PC-3 (cell line): Measurements from ENCODE around the gene ETV6. TPM values are rescaled to one million over a fixed set of nuclear protein-coding genes. Genes with fewer than 3 reads are reported as not detected.

ENCODE experiments used
- ATAC-seq: fragments of 200-7000 bp; cut with Tn5 transposase; 2 replicates; pipeline ENCODE4 v1.9.1; 2020; ENCODE audit warnings: mild to moderate bottlenecking, moderate library complexity
- BruUV-seq: library from RNA; stranded (reverse); fragments of 400-500 nt; replicated peaks from 2 replicates; lab custom pipeline; 2021; lab: Mats Ljungman, UMichigan
- CTCF ChIA-PET: fragments of 300-600 bp; sonication (Branson Sonifier 250); formaldehyde crosslinking; loops from one replicate; lab custom pipeline; 2022; ENCODE audit warnings: antibody characterized with exemption; lab: Charles Lee
- POLR2A ChIA-PET: fragments of 300-600 bp; sonication (Branson Sonifier 250); formaldehyde crosslinking; loops from one replicate; lab custom pipeline; 2022; ENCODE audit warnings: antibody characterized with exemption; ENCODE audit not compliant: unreplicated experiment; lab: Charles Lee
- DNase-seq: peaks from one replicate; pipeline ENCODE4 v3.0.0-alpha.2; 2015
- H2AFZ ChIP-seq: fragments of 300-600 bp; sonication (generic); 2 replicates; pipeline ENCODE4 v1.6.0; 2016; ENCODE audit warnings: antibody characterized with exemption, low read length
- H3F3A ChIP-seq: fragments of 300-600 bp; sonication (generic); one replicate; pipeline ENCODE4 v1.6.0; 2017; ENCODE audit warnings: antibody characterized with exemption, low read length, control low read depth, mild to moderate bottlenecking; ENCODE audit not compliant: unreplicated experiment
- H3K27ac ChIP-seq: fragments of 300-600 bp; sonication (generic); 2 replicates; pipeline ENCODE4 v1.5.1; 2016; ENCODE audit warnings: mild to moderate bottlenecking, low read length
- H3K27me3 ChIP-seq: fragments of 300-600 bp; sonication (generic); 2 replicates; pipeline ENCODE4 v1.6.1; 2016; ENCODE audit warnings: low read length, mixed read lengths
- H3K36me3 ChIP-seq: fragments of 300-600 bp; sonication (generic); 2 replicates; pipeline ENCODE4 v1.6.1; 2016; ENCODE audit warnings: low read depth, mixed run types, low read length, mixed read lengths
- H3K4me1 ChIP-seq: fragments of 300-600 bp; sonication (generic); 2 replicates; pipeline ENCODE4 v1.5.1; 2016; ENCODE audit warnings: low read length; ENCODE audit not compliant: insufficient read depth
- H3K4me2 ChIP-seq: fragments of 300-600 bp; sonication (generic); 2 replicates; pipeline ENCODE4 v1.6.0; 2016; ENCODE audit warnings: low read length
- H3K4me3 ChIP-seq: fragments of 300-600 bp; sonication (generic); 2 replicates; pipeline ENCODE4 v1.5.1; 2016; ENCODE audit warnings: mild to moderate bottlenecking, low read length, mixed read lengths
- H3K79me2 ChIP-seq: fragments of 300-600 bp; sonication (generic); 2 replicates; pipeline ENCODE4 v1.6.1; 2017; ENCODE audit warnings: low read length, mixed read lengths
- H3K9ac ChIP-seq: fragments of 300-600 bp; sonication (generic); 2 replicates; pipeline ENCODE4 v1.6.0; 2016; ENCODE audit warnings: mild to moderate bottlenecking, low read length
- H3K9me2 ChIP-seq: fragments of 300-600 bp; sonication (generic); replicated peaks from 2 replicates; pipeline ENCODE4 v1.6.1; 2016; ENCODE audit warnings: mixed run types, low read length, mixed read lengths
- H3K9me3 ChIP-seq: fragments of 300-600 bp; sonication (generic); 2 replicates; pipeline ENCODE4 v1.6.1; 2016; ENCODE audit warnings: low read length, mixed read lengths
- H4K20me1 ChIP-seq: fragments of 300-600 bp; sonication (generic); 2 replicates; pipeline ENCODE4 v1.6.1; 2016; ENCODE audit warnings: low read length, mixed read lengths
- CTCF ChIP-seq: fragments of 300-600 bp; sonication (generic); conservative IDR thresholded peaks from 2 replicates; pipeline ENCODE4 v1.5.1; 2017; ENCODE audit warnings: antibody characterized with exemption, low read depth, mild to moderate bottlenecking, low read length
- EZH2 ChIP-seq: fragments of 300-600 bp; sonication (generic); IDR thresholded peaks from one replicate; pipeline ENCODE4 v1.6.1; 2017; ENCODE audit warnings: antibody characterized with exemption, mild to moderate bottlenecking, low read length; ENCODE audit not compliant: unreplicated experiment
- EZH2phosphoT487 ChIP-seq: fragments of 300-600 bp; sonication (generic); IDR thresholded peaks from 2 replicates; pipeline ENCODE4 v1.6.1; 2018; ENCODE audit warnings: mild to moderate bottlenecking, antibody characterized with exemption, low read length, borderline replicate concordance
- intact Hi-C: fragments of 100-400 bp; cut with micrococcal nuclease; formaldehyde crosslinking; loops from 2 replicates; pipeline ENCODE4 v1.9.0; 2023
- total RNA-seq: library from RNA; depleted of rRNA; stranded (reverse); fragments of >200 nt; gene quantifications from 2 replicates; pipeline ENCODE4 v1.2.3, GENCODE V29; 2014

Gene ETV6
- total RNA-seq, 1 experiment from 2014 or later, result 5.0 TPM

DNA sequence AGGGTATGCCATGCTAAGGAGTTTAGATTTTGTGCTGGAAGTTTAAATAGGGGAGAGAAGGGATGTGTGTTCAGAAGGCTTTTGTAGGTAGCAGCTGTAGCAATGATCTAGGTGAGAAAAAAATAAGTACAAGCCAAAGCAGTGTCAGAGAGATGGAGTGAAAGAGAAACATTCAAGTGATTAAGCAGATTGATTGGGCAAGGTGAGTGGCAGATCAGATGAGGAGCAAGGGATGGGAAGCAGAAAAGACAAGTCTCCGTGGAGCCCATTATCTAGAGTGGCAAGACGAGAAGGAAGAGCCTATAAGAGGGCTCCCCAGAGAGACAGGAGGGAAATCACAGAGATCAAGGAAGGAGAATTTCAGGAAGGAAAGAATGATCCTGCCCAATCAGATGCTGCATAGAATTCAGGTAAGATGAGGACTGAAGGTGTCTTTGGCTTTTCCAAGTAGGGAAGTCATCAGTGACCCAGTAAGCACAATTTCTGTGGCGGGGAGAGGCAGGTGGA lies 133.5 kb downstream of the ETV6 start:
- no TSS peak for BruUV-seq
- ATAC-seq (no peak), DNase-seq (no peak)
- Histone ChIP-seq H3K4me2 (no peak overlapping the region), H2AFZ (no peak overlapping the region), H3F3A (no peaks in the 10 kb centered on the region), H3K9me3 (no peaks in the 10 kb centered on the region), H3K4me1 (no peaks in the 10 kb centered on the region), H3K27ac (no peak overlapping the region), H3K9me2 (no peaks in the 10 kb centered on the region), H3K36me3 (no peaks in the 10 kb centered on the region), H3K79me2 (no peaks in the 10 kb centered on the region), H3K4me3 (no peak overlapping the region), H3K9ac (no peak overlapping the region), H4K20me1 (no peaks in the 10 kb centered on the region), H3K27me3 (no peaks in the 10 kb centered on the region)
- TF ChIP-seq CTCF (no peak), EZH2 (no peak), EZH2phosphoT487 (no peak)
- CTCF ChIA-PET, result no interaction called here
- POLR2A ChIA-PET, result no interaction called here
- intact Hi-C loops, result no loop called here

- Histone ChIP-seq H3K79me2 (no peaks in the 10 kb centered on the region), H3F3A (no peaks in the 10 kb centered on the region), H4K20me1 (no peaks in the 10 kb centered on the region), H3K27me3 (no peaks in the 10 kb centered on the region), H3K9ac (no peak overlapping the region), H3K4me1 (no peaks in the 10 kb centered on the region), H3K36me3 (no peaks in the 10 kb centered on the region), H3K9me3 (no peaks in the 10 kb centered on the region), H2AFZ (no peak overlapping the region), H3K9me2 (no peaks in the 10 kb centered on the region), H3K4me2 (no peak overlapping the region), H3K27ac (no peak overlapping the region), H3K4me3 (no peak overlapping the region)
- no TSS peak for BruUV-seq
- intact Hi-C loops, result no loop called here
- CTCF ChIA-PET, result no interaction called here
- POLR2A ChIA-PET, result no interaction called here
- DNase-seq, result no peak
- TF ChIP-seq CTCF (no peak), EZH2 (no peak), EZH2phosphoT487 (no peak)
- no peak for ATAC-seq
These were observed 136.2 kb downstream of the ETV6 start for GRCh38 chr12:11785712-11786111.

GRCh38 chr12:11786638-11787365 lies 137.3 kb downstream of the ETV6 start:
- intact Hi-C loops, result no loop called here
- Histone ChIP-seq H3K9me3 (no peaks in the 10 kb centered on the region), H4K20me1 (no peaks in the 10 kb centered on the region), H3K4me3 (no peak overlapping the region), H3K9ac (no peak overlapping the region), H3K36me3 (no peaks in the 10 kb centered on the region), H3K79me2 (no peaks in the 10 kb centered on the region), H3K4me1 (no peaks in the 10 kb centered on the region), H3K4me2 (no peak overlapping the region), H3K27me3 (no peaks in the 10 kb centered on the region), H3K27ac (no peak overlapping the region), H2AFZ (no peak overlapping the region), H3F3A (no peaks in the 10 kb centered on the region), H3K9me2 (no peaks in the 10 kb centered on the region)
- DNase-seq (no peak), ATAC-seq (no peak)
- no TSS peak for BruUV-seq
- ChIA-PET CTCF (no interaction called here), POLR2A (no interaction called here)
- no peak for TF ChIP-seq CTCF
- TF ChIP-seq EZH2, result no peak
- no peak for TF ChIP-seq EZH2phosphoT487
